Stimulated activated CD8-positive, alpha-beta memory T cell treated with anti-CD3 and anti-CD28 coated beads, Interleukin-7, amount 100 ng/mL, for 48 hours (primary cell): Measurements from ENCODE around the gene KRT7.
"Not testable (repeated sequence)": the region's sequence is repeated elsewhere in the genome, so short reads cannot be mapped to it uniquely, and the experiment has no call there.

Source experiments
- DNase-seq, 2 donors: peaks; one replicate each; pipeline ENCODE4 v3.0.0-alpha.2; 2020; ENCODE audit warnings: low read depth in 1 of 2; ENCODE audit errors: extremely low read depth in 1 of 2

KRT7 gene

DNA sequence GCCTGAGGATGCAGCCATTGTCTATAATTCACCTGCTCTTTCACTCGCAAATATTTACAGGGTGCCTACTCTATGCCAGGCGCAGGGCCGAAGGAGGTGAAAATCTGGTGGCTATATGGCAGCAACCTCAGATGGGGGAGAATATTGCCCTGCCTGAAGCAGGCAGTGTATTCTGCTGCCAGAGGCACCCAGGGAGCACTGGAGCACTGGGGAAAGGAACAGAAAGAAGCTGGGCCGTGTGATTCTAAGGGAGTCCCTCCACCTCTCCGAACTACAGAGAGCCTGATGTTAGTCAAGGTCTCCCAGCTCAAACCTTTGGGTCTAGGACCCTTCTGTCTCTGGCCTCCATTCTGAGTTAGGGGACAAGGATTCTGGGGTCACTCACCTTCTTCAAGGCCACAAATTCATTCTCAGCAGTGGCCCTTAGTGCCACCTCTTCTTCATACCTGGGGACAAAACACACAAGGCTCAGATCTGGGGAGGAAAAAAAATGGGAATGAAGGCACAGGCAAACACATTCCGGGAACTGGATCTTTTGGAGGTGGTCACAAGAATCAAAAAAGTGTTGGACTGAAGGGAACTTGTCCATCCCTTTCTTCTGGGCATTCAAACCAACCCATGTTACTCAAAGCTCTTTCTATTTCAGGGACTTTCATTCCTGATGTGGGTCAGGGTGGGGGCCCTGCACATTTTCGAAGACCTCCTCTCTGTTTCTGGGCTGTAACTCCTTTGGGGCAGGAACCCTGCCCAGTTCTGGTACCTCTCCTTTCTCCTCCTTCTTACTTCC, 22.1 kb downstream of the KRT7 start:
- no peak for DNase-seq

DNA sequence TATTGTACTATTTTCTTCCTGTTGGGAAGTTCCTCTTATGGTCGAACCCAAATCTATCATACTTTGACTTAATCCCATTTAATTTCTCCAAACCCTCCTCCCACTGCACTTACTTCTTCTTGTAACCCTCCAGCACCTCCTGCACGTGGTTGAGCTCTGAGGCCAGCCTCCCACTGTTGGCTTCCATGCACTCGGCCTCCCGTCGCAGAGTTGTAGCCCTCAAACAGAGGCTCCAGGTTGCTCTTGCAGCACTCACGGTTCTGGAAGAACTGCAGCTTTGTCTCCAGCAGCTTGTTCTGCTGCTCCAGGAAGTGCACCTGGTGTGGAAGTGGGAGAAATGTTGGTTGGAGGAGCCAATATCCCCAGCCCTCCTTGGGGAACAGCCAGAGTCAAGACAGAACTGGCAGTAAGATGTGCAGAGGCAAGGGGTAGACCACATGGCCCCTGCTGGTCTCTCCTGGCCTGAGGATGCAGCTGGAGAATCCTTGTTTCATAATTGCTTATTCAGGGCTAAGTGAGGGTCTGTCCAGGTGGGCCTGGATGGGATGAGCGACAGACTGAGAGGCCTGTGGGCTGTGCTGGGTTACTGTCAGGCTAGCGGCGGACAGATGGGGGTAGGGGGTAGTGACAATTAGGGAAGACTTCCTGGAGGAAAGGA, 23.0 kb downstream of the KRT7 start:
- DNase-seq: no peak

DNA sequence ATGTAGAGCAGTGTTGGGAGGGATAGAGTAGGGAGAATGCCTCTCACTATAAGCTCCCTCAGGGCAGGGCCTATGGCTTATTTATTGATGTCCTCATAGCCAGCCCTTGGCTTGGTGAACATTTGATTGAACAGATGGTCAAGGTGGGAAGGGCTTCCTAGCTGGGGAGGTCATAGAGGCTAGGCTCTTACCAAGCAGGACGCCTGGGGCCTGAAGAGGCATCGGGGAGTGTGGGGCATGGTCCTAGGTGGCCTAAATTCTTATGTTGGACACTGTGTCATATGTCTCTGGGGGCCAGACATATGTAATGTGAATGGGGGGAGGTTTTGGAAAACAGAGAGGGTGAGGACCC, 23.5 kb downstream of the KRT7 start:
- no peak for DNase-seq

DNA sequence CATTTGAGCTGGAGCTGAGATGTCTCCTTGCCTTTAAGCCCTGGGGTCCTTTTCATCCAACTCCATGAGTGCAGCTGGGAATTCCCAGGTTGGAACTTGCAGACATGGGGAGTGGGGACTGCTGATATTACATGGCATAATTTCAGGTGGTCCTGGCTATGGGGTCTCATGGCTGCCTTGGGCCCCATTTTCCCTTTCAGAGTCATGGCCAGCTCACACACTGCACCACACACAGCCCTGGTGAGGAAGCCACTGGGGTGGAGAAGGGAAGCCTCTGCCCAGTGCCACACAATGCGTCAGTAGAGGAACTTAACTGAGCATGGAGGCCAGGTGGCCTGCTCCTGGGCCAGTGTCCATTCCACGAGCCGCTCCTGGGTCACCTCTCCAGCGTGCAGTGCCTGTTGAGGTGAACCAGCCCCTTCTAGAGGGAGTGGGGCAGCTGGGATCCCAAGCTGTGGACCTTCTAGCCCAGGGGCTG, 24.1 kb downstream of the KRT7 start:
- DNase-seq: no peak

DNA sequence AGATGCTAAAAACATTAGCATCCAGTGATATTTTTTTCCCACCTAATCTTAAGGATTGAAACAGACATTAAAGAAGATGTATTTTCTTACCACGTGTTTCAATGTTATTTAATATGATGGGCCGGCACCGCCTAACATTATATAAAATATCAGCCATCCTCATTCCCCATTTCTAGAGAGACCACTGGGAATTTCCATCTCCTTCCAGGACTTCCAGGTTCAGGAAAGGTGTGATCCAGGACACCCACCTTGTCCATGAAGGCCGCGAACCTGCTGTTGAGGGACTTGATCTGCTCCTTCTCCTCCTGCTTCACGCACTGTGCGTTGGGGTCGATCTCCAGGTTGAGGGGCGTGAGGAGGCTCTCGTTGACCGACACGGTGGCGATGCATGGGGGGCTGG, 24.9 kb downstream of the KRT7 start:
- DNase-seq: not testable (repeated sequence)

DNA sequence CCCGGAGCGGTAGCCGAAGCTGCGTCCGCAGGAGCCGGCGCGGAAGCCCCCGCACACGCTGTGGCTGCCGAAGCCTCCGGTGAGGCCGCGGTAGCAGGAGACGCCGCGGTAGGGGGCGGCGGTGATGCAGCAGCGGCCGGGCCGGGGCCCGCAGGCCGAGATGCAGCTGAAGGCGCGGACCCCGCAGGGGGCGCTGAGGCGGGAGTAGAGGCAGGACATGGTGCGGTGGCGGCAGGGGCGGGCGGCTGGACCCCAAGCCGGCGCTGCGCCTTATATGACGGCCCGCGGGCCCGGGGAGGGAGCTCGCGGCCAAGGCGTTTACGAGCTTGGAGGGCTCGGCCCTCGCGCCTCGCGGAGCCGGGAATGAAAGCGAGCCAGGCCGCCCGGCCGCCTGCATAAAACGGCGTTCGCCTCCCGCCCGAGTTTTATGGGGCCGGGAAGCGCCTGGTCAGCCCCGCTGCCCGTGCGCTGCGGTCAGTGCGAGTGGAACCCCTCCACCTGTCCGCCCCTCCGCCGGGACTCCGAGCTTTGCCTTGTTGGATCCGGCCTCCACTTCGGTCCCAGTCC, 25.4 kb downstream of the KRT7 start:
- DNase-seq: no peak

DNA sequence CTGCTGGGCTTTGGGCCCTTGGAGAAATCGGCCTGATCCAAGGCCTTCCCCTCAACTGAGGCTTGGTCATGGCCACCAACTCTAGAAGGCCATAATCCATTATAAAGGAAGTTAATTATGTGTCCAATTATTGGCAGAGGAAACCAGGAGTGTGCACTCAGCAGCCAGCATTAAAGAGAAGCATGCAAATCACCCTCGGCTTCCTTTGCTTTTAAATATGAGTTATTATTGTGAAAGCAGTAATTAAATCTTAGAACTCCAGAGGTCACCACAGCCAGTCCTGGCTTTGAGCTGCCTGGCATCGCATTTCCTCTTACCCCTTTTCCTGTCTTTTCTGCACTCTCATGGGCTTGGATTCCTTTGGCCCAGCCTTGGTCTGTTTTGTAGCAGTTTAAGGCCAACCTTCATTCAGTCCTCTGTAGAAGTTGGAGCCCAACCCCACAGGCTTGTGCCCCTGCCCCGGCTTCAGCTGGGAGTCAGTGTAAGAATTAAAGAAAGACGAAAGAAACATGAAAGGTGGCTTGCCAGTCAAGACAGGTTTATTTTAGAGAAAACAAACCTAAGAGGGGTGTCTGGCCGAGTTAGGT, 26.7 kb downstream of the KRT7 start:
- DNase-seq: no peak

DNA sequence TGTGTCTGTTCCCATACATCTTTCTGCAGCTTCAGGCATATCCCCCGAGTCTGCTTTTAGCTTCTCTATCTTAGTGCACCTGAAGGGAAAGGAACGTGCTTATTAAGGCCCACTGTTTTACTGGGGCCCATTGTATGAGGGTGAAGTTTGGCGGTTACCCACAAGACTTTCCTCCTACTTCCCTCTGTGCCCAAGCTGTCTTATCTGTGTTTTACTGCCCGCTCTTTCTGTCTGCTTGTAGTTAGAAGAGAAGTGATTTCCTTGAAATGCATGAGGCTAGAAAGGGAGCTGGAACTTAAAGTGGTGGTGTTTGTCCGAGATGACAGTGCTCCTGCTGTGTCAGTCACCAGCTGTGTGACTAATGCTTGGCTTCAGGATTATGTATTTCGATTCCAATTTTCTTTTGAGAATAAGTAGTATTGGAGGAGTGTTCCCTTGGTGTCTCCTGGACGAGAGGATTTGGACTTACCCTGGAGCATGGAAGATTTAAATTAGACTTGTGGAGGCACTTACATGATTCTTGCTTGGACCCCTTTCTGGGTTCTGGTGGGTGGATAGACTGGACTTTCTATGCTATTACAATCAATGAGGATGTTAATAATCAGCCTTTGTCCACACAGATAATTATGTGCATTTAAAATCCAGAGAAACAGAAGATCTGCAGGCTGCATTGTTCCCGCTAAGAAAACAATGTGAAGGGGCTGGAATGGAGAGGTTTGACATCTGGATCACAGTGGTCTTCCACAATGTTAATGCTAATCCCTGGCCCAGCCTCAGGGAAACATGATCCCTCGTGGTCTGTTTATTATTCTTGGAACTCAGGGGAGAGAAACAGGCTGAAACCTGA, 27.5 kb downstream of the KRT7 start:
- DNase-seq: no peak

DNA sequence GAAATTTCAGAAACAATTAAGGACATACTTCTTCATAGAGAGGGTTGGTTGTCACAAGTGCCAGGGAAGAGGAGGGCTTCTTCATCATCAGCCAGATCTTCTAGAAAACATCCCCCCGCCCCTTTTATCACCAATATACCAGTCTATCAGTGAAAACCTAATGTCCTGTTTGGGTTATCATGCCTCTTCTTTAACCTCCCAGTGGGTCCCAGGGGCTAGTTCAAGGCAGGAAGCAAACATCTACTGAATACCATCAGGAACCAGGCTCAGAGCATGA, 28.1 kb downstream of the KRT7 start:
- no peak for DNase-seq

DNA sequence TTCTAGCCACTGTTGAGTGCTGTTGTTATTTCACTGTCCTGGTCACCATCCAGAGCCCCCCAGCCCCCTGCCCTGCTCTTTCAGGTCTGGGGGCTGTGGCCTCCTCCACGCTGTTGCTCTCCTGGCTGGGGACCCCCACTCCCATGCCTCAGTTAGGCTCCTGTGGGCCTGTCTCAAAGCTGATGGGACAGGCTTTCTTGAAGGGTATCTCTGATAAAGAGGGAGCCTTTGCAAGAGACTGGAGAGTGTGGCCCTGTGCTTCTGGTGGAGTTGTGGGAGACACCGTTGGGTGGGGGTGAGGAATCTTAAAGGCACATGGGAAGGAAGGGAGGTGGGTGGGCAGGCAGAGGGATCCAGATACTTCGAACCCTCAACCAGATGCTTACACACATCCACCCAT, 29.2 kb downstream of the KRT7 start:
- DNase-seq: no peak

DNA sequence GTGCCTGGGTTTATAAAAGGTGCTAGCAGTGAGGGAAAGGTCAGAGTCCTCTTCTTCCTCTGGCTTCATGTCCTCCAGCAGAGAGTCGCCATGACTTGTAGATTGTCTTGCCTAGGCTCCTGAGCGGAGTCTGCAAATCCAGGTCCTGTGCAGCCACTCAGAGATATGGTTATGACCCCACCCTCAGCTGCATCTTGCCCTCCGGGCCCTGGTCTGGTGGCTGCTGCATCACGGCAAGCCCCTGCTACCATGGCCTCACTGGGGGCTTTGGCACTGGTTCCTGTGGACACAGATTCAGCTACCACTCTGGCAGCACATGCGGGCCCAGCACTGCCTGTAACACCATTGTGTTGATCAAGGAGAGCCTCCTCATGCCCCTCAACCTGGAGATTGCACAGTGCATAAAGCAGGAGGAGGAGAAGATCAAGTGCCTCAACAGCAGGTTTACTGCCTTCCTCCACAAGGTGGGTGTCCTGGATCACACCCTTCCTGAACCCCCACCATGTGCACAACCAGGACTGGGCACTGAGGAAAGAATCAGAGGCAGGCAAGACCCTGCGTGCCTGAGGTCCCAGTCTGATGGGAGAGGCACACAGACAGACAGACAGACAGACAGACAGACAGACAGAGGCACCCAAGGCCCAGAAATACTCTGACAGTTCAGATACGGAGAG, 30.9 kb downstream of the KRT7 start:
- DNase-seq: no peak

DNA sequence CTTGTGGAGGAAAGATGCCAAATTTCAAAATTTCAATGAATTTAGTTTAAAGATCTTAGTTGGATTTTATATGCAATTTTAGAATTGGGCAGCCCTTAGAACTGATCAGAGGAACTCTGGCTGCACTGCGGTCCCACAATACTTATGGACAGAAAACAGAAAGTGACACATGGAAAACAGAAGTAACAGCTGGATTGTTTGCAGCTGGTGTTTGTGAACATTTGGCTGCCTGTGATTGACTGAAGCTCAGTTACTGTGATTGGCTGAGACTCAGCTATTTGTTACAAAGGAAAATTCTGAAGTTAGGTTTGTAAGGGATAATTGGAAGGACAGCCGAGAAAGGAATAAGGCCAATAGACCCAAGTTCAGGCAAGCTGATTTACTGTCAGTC, 31.4 kb downstream of the KRT7 start:
- DNase-seq: no peak

DNA sequence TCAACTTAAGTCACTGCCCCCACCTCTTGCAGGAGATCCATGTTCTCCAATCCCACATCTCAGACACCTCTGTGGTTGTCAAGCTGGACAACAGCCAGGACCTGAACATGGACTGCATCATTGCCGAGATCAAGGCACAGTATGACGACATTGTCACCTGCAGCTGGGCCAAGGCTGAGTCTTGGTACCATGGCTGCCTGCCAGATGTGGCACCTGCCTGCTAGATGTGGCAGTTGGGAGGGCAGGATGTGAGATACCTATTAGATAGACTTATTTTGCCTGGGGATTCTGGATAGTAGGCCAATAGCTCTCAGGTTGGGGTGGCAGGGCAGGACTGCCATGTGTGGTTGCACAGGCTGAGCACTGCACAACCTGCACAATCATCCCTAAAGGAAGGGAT, 33.5 kb downstream of the KRT7 start:
- DNase-seq: no peak

DNA sequence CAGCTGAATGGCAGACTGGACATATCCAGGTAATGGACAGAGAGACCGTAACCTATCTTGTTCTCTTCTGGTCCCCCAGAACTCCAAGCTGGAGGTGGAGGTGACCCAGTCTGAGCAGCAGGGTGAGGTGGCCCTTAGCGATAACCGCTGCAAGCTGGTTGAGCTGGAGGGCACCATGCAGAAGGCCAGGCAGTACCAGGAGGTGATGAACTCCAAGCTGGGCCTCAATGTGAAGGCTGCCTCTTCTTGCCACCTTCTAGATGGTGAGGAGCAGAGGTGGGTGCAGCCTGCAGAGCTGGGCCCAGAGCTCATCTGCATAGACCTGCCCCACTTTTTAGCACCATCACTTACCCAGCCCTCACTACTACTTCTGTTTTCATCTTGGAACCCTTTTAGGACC, 34.2 kb downstream of the KRT7 start:
- DNase-seq: no peak

DNA sequence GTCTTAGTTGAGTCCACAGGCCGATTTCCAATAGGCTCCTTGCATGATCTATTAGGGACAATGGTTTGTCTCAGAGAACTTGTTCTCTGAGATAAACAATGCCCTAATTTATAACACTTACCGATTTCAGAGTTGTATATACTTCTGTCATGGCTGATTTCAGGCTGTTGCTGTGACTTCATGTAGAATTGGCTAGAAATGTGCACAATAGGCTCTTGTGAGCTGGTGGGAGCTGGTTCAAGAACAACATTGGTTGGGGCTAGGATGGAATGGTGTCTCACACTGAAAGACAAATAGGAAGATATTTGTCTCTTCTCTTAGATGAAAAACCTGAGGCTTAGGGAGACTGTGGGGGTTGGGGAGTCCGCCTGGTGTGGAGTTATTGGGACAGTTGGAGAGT, 34.7 kb downstream of the KRT7 start:
- DNase-seq: no peak

DNA sequence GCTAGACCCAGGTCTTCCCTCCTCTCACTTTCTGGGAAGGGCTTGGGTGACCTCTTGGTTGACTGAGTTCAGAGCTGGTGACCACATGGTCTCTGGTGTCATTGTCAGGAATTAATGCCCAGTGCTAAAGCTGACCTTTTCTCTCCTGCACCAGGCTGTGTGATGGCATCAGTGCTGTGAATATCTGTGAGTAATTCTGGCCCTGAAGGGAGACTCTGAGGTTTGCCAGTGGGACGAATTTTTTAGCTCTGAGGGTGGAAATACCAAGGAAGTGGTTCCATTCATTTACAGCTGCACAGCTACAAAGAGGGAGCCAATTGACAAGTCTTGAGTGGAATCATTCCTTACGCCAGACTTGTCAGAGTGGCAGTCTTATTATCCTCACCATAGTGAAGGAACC, 35.2 kb downstream of the KRT7 start:
- DNase-seq: no peak

DNA sequence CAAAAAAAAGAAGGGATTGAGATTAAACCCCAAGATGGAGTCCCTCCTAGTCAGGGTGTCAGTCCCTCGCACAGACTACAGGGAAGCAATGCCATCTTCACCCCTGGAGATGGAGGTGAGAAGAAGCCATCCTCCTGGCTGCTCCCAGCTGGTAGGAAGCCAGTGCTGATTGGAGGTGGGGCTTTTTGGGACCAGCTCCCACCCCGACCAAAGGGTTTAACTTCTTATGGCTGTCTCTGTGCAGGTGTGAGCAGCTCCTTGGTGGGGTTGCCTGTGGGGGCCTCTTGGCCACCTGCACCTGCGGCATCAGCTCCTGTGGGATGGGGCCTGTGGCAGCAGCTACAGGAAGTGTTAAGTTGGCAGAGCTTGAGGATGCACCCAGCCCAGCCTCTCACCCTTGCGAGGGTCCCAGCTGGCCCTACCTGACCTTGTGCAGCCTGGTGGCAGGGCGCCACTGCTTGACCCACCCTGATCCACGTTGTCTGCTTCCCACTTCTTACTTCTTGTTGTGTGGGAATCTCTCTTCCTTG, 37.6 kb downstream of the KRT7 start:
- DNase-seq: no peak

DNA sequence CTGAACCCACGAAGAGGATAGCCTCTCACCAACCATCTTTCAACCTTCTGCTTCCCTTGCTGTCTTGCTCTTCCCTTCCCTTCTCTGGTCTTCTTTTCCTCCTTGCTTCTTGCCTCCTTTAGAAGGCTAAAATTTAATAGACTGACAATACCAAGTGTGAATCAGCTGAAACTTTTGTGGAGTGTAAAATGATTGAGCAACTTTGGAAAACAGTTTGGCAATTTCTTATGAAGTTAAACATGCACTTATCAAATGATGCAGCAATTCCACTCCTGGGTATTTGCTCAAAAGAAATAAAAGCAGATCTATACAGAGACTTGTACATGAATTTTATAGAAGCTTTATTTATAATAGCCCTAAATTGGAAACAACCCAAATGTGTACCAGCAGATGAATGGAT, 38.1 kb downstream of the KRT7 start:
- DNase-seq: no peak

DNA sequence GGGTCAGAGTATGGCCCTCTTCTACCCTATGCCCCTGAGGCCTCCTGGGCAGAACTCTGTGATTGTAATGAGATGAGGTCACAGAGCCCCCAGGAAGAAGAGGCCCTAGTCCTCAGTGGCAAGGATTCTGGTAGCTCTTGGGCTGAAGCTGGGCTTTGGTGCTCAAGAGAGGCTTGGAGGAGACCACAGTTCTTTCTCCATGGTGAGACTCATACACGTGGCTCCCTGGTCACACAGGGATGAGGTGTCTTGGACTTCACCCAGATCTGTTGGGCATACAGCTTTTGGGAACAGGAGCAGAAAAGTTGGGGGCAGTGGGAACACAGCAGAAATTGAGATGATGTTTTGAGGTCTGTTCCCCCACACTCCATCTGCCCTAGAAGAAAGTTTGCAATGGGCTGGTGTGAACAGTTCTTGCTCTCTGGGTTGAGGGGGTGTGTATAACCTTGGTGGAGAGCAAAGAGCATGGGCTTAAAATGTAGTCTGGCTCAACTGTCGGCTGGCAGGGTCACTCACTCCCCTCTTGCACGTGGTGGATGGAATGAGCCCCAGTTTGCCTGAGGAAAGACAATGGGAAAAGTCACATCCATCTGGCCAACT, 41.6 kb downstream of the KRT7 start, which contains the start of gene KRT86:
TSS of gene KRT86 (plus strand) at position 125 of the 600 bp plus-strand sequence. CDS start 27,272 bp downstream, outside the sequence.
- no peak for DNase-seq

DNA sequence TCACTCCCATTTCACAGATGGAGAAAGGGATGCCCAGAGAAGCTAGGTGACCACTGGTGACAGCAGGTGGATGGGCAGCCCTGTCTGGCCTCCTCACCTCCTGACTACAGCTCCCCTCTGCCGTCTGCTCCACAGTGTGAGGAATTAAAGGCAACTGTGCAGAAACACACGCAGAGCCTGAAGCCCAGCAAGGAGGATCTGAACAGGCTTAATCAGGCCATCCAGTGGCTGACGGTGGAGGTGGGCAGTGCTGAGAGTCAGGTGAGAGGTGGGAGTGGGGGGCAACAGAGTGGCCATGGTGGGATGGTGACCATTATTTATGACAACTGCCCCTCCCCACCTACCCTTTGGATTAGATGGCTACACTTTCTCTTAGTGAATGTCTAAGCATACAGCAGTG, 42.6 kb downstream of the KRT7 start:
- no peak for DNase-seq
